Type B pancreatic cell (in vitro differentiated cells): Measurements from ENCODE around the gene MAP1LC3B2. TPM values are rescaled to one million over a fixed set of nuclear protein-coding genes. Genes with fewer than 3 reads are reported as not detected.

Experiments used
- DNase-seq: peaks from one replicate; pipeline ENCODE4 v3.0.0; 2021; ENCODE audit warnings: mixed read lengths; ENCODE audit not compliant: unreplicated experiment; ENCODE audit errors: extremely low spot score
- H3K27ac Mint-ChIP-seq: 2 replicates; pipeline ENCODE4 v1.8.0; 2021; ENCODE audit warnings: mild to moderate bottlenecking, mixed read lengths
- H3K27me3 Mint-ChIP-seq: 2 replicates; pipeline ENCODE4 v1.8.0; 2021; ENCODE audit warnings: mixed read lengths
- H3K36me3 Mint-ChIP-seq: 2 replicates; pipeline ENCODE4 v1.8.0; 2021; ENCODE audit warnings: mixed read lengths
- H3K4me1 Mint-ChIP-seq: one replicate; pipeline ENCODE4 v1.8.0; 2021; ENCODE audit warnings: mixed read lengths; ENCODE audit not compliant: unreplicated experiment
- H3K4me3 Mint-ChIP-seq: 2 replicates; pipeline ENCODE4 v1.8.0; 2021; ENCODE audit warnings: mild to moderate bottlenecking, mixed read lengths
- H3K9me3 Mint-ChIP-seq: 2 replicates; pipeline ENCODE4 v1.8.0; 2021; ENCODE audit warnings: mixed read lengths
- total RNA-seq: library from RNA; stranded (reverse); gene quantifications from 2 replicates; pipeline ENCODE4 v1.2.1, GENCODE V29; 2021; ENCODE audit warnings: low replicate concordance
- TF ChIP-seq, protein P1 (sequence below): fragments of 200-600 bp; sonication (generic); conservative IDR thresholded peaks from 2 replicates; pipeline ENCODE4 v1.5.0; 2021; ENCODE audit warnings: antibody characterized with exemption, mild to moderate bottlenecking

MAP1LC3B2 gene
- total RNA-seq, 1 donor from 2014 or later = 1.0 TPM

GRCh38 chr12:116614194-116614915 lies 55.2 kb downstream of the MAP1LC3B2 start:
- DNase-seq = no peak
- TF ChIP-seq, protein P1, sequence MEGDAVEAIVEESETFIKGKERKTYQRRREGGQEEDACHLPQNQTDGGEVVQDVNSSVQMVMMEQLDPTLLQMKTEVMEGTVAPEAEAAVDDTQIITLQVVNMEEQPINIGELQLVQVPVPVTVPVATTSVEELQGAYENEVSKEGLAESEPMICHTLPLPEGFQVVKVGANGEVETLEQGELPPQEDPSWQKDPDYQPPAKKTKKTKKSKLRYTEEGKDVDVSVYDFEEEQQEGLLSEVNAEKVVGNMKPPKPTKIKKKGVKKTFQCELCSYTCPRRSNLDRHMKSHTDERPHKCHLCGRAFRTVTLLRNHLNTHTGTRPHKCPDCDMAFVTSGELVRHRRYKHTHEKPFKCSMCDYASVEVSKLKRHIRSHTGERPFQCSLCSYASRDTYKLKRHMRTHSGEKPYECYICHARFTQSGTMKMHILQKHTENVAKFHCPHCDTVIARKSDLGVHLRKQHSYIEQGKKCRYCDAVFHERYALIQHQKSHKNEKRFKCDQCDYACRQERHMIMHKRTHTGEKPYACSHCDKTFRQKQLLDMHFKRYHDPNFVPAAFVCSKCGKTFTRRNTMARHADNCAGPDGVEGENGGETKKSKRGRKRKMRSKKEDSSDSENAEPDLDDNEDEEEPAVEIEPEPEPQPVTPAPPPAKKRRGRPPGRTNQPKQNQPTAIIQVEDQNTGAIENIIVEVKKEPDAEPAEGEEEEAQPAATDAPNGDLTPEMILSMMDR = no peak
- Mint-ChIP-seq H3K4me3 (no peak overlapping the region), H3K27ac (no peak overlapping the region), H3K27me3 (peaks cover 5% of the 10 kb centered on the region), H3K9me3 (no peaks in the 10 kb centered on the region), H3K36me3 (no peaks in the 10 kb centered on the region), H3K4me1 (peaks cover 12% of the 10 kb centered on the region)

GRCh38 chr12:116615141-116615861 lies 56.1 kb downstream of the MAP1LC3B2 start:
- DNase-seq = no peak
- Mint-ChIP-seq H3K36me3 (no peaks in the 10 kb centered on the region), H3K4me3 (no peak overlapping the region), H3K4me1 (peaks cover 19% of the 10 kb centered on the region), H3K9me3 (no peaks in the 10 kb centered on the region), H3K27me3 (peaks cover 6% of the 10 kb centered on the region), H3K27ac (no peak overlapping the region)
- TF ChIP-seq, protein P1 = peak; percentile 34

- no peak overlapping the region for H3K27ac Mint-ChIP-seq
- DNase-seq = no peak
- H3K27me3 Mint-ChIP-seq = peaks cover 8% of the 10 kb centered on the region
- no peaks in the 10 kb centered on the region for H3K36me3 Mint-ChIP-seq
- TF ChIP-seq, protein P1 = no peak
- H3K4me3 Mint-ChIP-seq = no peak overlapping the region
- peaks cover 26% of the 10 kb centered on the region for H3K4me1 Mint-ChIP-seq
- no peaks in the 10 kb centered on the region for H3K9me3 Mint-ChIP-seq
Measured at GRCh38 chr12:116616536-116617248, 57.5 kb downstream of the MAP1LC3B2 start.

GRCh38 chr12:116619246-116619645 lies 60.1 kb downstream of the MAP1LC3B2 start:
- TF ChIP-seq, protein P1 = no peak

DNA sequence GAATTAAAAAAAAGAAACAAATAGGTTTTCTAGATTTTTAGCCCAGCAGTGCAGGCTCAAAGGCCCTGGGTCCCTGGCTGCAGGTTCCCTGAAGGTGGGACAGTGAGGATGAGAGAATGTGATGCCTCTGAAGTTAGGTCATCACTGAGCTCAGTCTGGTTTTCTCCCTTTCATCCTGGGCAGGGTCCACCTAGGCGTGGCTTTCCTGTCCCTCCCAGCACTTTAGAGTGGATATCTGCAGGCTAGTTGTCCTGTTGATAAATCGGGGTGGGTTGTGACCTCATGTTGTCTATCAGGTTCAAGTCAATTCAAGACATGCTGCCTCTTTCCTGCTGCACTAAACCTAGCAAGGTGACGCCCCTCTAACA lies 60.9 kb downstream of the MAP1LC3B2 start:
- peaks cover 6% of the 10 kb centered on the region for H3K27me3 Mint-ChIP-seq
- no peak for DNase-seq
- peak overlapping the region; percentile 63 for H3K27ac Mint-ChIP-seq
- H3K4me1 Mint-ChIP-seq = peaks cover 21% of the 10 kb centered on the region
- peak overlapping the region; percentile 13 for H3K4me3 Mint-ChIP-seq
- TF ChIP-seq, protein P1 = no peak
- no peaks in the 10 kb centered on the region for H3K9me3 Mint-ChIP-seq
- no peaks in the 10 kb centered on the region for H3K36me3 Mint-ChIP-seq

More at GRCh38 chr12:116619246-116619645, 60.1 kb downstream of the MAP1LC3B2 start:
- DNase-seq = no peak
- H3K36me3 Mint-ChIP-seq = no peaks in the 10 kb centered on the region
- H3K4me1 Mint-ChIP-seq = peaks cover 21% of the 10 kb centered on the region
- peak overlapping the region; percentile 24 for H3K27ac Mint-ChIP-seq
- no peak overlapping the region for H3K4me3 Mint-ChIP-seq
- H3K27me3 Mint-ChIP-seq = peaks cover 8% of the 10 kb centered on the region
- no peaks in the 10 kb centered on the region for H3K9me3 Mint-ChIP-seq
